Stimulated activated CD4-positive, alpha-beta T cell treated with anti-CD3 and anti-CD28 coated beads, Interleukin-2, amount 100 ng/mL, for 24 hours (primary cell): ENCODE measurements around the gene TRPM3.

Source experiments
- DNase-seq, 2 donors: peaks; one replicate each; pipeline ENCODE4 v3.0.0-alpha.2; 2020

Gene TRPM3

GRCh38 chr9:70539526-70539925, 581.9 kb downstream of the TRPM3 start:
- no peak for DNase-seq

- no peak for DNase-seq
Observed at GRCh38 chr9:70539001-70539400, 582.4 kb downstream of the TRPM3 start.

DNA sequence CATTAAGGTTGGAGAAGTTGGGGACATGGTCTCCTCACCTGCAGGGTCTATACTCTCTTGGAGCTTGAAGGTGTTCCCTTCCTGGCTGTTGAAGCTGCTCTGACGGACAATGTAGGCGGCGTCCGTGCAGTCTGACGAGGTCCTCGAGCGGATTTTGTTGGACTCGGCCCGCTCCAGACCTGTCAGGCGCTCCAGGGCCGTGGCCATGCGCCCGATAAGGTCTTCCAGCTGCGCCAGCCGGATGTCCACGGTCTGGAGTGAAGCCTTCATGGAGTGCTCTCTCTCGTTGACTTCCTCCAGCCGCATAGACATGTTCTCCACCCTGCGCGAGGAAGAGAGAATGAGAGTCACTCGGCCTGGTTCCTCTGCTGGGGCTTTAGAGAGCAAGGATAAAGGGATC, 584.3 kb downstream of the TRPM3 start:
- DNase-seq = no peak

DNA sequence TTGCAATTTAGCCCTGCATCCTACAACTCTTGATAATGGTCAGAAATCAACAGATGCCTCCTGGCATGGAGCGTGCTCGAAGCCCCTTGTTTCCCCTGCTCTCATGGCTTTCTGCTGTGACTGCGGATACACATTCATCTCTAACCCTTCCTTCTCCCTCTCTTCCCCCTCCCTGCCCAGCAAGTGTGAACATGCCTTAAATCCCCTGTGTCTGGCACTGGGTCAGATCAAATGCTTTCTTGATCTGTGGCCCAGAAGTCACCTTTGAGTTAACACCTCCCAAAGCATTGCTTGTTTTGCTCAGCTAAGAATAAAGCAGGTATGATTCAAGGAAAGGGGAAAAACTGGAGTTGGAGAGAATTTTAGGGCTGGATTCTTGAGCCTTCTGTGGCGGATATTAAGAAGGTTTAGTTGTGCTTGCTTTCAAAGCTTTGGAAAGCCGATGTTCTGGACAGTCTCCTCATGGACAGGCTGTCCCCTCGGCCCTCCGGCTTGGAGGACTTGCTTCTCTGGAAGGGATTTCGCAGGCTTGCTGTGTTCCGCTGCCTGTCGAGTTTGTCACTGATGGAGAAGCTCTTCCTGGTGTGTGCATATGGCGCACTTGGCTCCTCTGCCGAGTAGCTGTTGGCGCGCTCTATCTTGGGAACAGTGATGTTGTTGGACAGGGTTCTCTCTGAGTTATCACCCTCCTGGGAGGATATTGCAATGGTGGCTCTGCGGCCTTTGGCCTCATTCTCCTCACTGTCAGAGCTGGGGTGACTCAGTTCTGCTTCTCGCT, 585.7 kb downstream of the TRPM3 start:
- no peak for DNase-seq

DNA sequence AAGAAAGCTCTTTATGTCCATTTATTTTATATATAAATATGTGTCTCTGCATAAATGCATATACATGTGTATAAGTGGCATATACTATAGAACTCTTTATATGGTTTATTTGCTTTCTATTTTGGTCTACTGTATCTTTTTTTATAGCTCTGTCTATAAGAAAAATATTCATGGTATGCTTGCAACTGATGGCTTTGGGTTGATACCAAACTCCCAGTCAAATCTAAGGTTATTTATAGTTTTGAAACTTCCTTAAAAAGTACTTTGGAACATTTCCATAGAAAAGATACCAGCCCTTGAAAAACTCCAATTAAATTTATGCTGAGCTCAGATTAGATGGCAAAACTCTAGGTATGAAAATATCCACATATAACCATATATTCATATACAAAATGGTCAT, 587.0 kb downstream of the TRPM3 start:
- DNase-seq = no peak

DNA sequence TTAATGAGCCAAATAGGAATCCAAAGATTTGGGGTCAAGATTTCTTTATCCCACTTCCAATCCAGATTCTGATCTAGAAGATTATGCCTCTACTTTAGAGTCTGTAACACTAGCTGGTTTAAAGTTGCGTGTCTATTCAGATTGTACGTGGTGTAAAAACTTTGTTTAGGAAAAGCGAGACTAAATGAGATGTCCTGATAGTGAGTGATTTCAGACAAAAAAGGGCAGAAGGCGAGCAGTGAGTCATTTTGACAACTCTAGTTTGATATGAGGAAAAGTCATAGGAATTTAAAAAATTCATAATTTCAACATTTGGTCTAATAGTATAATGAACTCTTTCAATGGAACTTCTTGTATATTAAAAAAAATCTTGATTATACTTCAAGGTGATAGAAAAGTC, 587.4 kb downstream of the TRPM3 start:
- DNase-seq = no peak

DNA sequence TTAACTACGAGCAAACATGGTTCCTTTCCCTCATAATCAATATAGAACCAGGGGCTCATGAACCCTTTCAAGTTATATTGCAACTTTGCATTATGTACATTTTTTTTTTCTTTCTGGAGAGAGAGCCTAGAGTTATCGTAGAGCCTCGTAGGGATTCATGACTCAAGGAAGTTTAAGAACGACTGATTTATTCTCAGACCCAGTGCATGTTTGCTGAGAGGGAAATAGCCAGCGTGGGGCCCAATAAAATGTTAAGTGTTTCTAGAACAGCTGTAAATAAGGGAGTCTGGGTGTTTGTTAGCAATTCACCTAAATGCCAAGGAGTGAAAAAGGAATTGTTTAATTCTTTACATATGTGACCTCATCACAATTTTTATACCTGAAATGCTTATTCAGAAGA, 587.9 kb downstream of the TRPM3 start:
- no peak for DNase-seq

- no peak for DNase-seq
Observed at GRCh38 chr9:70532716-70533115, 588.7 kb downstream of the TRPM3 start.

- DNase-seq = no peak
Observed at GRCh38 chr9:70531311-70531710, 590.1 kb downstream of the TRPM3 start.

DNA sequence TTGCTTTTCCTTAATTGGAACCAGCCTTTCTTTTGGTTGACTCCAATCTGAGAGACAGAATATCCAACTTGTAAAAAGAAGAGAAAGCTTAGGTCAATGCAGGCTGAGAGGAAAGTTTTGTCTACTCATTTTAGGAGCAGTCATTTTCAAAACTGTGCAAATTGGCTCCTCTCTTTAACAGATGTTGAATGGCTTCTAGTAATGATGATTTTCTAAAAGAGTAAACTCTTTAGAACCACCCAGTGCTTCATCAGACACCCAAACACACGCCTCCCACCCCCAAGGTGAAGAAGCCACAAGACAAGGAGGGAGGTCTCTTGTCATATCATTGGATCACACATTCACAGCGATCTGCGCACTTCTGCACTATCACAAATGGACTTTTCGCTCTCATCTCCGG, 590.7 kb downstream of the TRPM3 start:
- no peak for DNase-seq

- DNase-seq = no peak
Observed at GRCh38 chr9:70529833-70530232, 591.6 kb downstream of the TRPM3 start.

GRCh38 chr9:70529377-70529776, 592.0 kb downstream of the TRPM3 start:
- DNase-seq = no peak

- DNase-seq = no peak
Observed at GRCh38 chr9:70526902-70527301, 594.5 kb downstream of the TRPM3 start.

DNA sequence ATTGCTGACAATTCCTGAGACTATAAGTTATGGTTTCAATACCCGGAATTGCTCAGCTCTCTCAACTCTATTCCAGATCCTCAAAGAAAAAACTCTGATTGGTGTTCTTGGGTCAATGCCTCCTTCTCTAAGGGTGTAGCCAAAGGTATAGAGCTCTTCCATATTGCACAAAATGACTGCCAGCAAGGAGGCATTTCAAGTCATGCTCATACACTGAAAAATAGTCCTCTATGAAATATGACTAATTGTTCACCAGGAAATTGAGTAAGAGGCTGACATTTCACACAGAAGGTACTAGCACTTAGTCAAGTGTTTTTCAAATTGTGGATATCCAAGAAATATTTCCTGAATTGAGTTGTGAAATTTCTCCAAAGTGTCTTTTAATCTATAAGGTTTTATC, 595.9 kb downstream of the TRPM3 start:
- DNase-seq = no peak

DNA sequence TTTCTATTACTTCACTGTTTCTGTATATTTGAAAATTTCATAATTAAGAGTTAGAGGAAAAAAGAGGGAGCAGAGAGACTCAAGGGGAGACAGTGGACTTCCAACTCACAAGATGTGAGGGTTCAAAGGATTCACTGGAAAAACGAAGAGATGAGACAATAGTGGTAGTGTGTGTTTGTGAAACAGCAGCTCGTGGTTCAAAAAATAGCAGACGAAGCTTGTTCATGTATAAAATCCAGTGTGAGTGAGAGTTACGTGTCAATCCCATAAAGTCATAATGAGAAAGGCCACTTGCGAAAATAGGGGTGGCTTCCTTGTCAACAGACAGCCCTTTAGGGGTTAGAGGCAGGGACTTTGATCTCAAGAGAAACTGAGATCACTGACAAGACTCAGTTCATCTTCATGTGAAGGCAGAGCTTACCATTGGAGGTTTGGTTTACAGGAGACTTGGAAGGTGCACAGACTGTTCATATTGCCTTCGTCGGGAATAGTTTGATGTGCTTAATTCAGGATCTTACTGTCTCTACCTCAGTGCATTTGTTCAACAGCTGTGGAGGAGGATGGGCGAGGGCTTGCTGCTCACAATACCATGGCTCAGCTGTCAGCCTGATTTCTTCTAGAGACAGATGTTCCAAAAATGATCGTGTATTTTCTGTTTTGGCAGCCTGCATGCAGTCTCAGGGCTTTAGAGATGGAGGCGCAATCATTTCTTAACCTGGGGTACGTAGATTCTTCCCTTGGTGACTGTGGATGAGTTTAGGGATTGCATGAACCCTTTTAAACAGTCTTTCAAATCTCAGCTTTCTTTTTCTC, 601.3 kb downstream of the TRPM3 start:
- DNase-seq = no peak

- DNase-seq = no peak
Observed at GRCh38 chr9:70517926-70518610, 603.4 kb downstream of the TRPM3 start.

- no peak for DNase-seq
Observed at GRCh38 chr9:70514273-70514672, 607.1 kb downstream of the TRPM3 start.

- DNase-seq = no peak
Observed at GRCh38 chr9:70511858-70512257, 609.6 kb downstream of the TRPM3 start.

GRCh38 chr9:70510157-70510770, 611.2 kb downstream of the TRPM3 start:
- DNase-seq = peak; percentile 34 to 63

DNA sequence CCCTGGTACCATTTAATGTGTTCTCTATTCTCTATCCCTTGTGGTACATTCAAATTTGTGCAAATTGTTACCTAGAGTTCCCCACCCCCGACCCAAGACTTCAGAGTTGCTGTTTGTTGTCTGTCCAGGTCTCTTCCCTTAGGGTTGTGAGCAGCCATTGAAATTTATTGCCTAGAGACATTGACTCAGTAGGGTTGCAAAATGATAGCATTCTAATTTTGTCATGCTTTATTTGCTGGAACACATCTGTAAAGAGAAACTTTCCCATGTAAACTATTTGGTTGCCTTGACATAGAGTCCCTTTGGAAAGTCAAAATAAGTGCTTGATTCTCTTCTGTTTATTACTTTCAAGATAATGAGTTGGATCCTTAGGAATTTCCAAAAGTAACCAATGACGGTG, 615.3 kb downstream of the TRPM3 start:
- no peak for DNase-seq

GRCh38 chr9:70504834-70505233, 616.6 kb downstream of the TRPM3 start:
- DNase-seq = no peak

DNA sequence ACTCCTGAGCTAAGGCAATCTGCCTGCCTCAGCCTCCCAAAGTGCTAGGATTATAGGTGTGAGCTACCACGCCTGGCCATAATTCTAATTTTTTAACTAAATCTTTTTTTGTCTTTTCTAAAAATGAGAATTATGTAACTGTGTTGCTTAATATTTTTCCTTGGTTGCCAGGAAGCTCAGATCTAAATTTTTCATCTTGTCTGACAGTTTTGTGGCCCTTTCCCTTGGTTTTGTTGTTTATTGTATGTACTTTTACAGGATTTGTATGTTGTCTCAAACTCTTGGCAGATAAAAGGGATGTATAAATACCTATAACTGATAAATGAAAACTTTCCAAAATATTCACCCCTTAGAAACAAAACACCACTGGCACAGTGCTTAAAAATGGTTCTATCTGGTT, 618.7 kb downstream of the TRPM3 start:
- no peak for DNase-seq

GRCh38 chr9:70500793-70501192, 620.6 kb downstream of the TRPM3 start:
- DNase-seq = no peak
